Hepatocyte (in vitro differentiated cells): ENCODE results near the gene EHD2.

Source experiments
- CTCF ChIP-seq: fragments of 200-600 bp; sonication (generic); IDR thresholded peaks from 2 replicates; pipeline ENCODE4 v1.5.1; 2016; ENCODE audit warnings: antibody characterized with exemption, mild to moderate bottlenecking; ENCODE audit not compliant: poor library complexity
- EZH2 ChIP-seq: fragments of 200-600 bp; sonication (generic); IDR thresholded peaks from 2 replicates; pipeline ENCODE4 v1.6.1; 2016; ENCODE audit warnings: antibody characterized with exemption, mild to moderate bottlenecking, borderline replicate concordance
- EZH2phosphoT487 ChIP-seq: fragments of 200-600 bp; sonication (generic); IDR thresholded peaks from one replicate; pipeline ENCODE4 v1.6.1; 2018; ENCODE audit warnings: antibody characterized with exemption, mild to moderate bottlenecking, low read depth, moderate library complexity; ENCODE audit not compliant: unreplicated experiment, severe bottlenecking

- TF ChIP-seq CTCF: no peak
- no peak for TF ChIP-seq EZH2
- no peak for TF ChIP-seq EZH2phosphoT487
Observed at GRCh38 chr19:47729468-47729798, 16.2 kb downstream of the EHD2 start.
